K562 (cell line): ENCODE data around the gene PRICKLE2. TPM values are rescaled to one million over a fixed set of nuclear protein-coding genes. Genes with fewer than 3 reads are reported as not detected.

Source experiments
- ATAC-seq: fragments of 200-7000 bp; cut with Tn5 transposase; 3 replicates; pipeline ENCODE4 v1.9.1; 2020; ENCODE audit warnings: moderate library complexity
- BruUV-seq: library from RNA; stranded (reverse); fragments of 400-500 nt; replicated peaks from 2 replicates; lab custom pipeline; 2021; lab: Mats Ljungman, UMichigan
- CTCF ChIA-PET: fragments of 300-600 bp; formaldehyde crosslinking; extraction: SDS; loops from one replicate; lab custom pipeline; 2021; ENCODE audit warnings: low intra/inter-chr PET ratio; lab: Yijun Ruan, JAX
- POLR2A ChIA-PET: fragments of 300-600, 350-650 bp; sonication (Branson Sonifier 250); formaldehyde crosslinking; extraction: SDS; loops from one replicate; lab custom pipeline; 2021; ENCODE audit warnings: antibody characterized with exemption, inconsistent platforms; lab: Yijun Ruan, JAX
- DNase-seq, 4 experiments: peaks; one replicate each; pipeline versions ENCODE4 v3.0.0 to v3.0.0-alpha.2; 2011 to 2018; ENCODE audit warnings: low spot score in 3 of 4, mixed read lengths in 3 of 4; ENCODE audit errors: extremely low read depth in 1 of 4
- FAIRE-seq: peaks from 2 replicates; lab custom pipeline; 2011; peaks lifted over from hg19 to GRCh38; lab: Jason Lieb, UNC
- H2AFZ ChIP-seq: 2 replicates; pipeline ENCODE4 v1.6.0; 2011; ENCODE audit warnings: low read depth, low read length, control low read depth, inconsistent platforms
- H3K27ac ChIP-seq: fragments of 200-600 bp; 3 replicates; pipeline ENCODE4 v1.8.0; 2011; ENCODE audit warnings: low read depth, mild to moderate bottlenecking, control low read depth, inconsistent platforms, low read length, moderate library complexity, mixed read lengths; ENCODE audit errors: extremely low read depth
- H3K27me3 ChIP-seq, 2 experiments: fragments of 300-600 bp in 1 of 2; 2 replicates in 1 of 2; 3 replicates in 1 of 2; pipeline versions ENCODE4 v1.6.0 to v1.8.0; 2011; ENCODE audit warnings: inconsistent platforms in 2 of 2, low read length in 2 of 2, mild to moderate bottlenecking in 1 of 2, mixed read lengths in 1 of 2, moderate library complexity in 1 of 2; ENCODE audit not compliant: control insufficient read depth in 2 of 2, insufficient read depth in 2 of 2
- H3K36me3 ChIP-seq: fragments of 300-600 bp; 3 replicates; pipeline ENCODE4 v1.8.0; 2011; ENCODE audit warnings: mild to moderate bottlenecking, low read length, inconsistent platforms; ENCODE audit not compliant: control insufficient read depth, insufficient read depth
- H3K4me1 ChIP-seq, 2 experiments: fragments of 200-600 bp in 1 of 2; replicated peaks in 1 of 2; 2 replicates in 1 of 2; 3 replicates in 1 of 2; pipeline versions ENCODE4 v1.5.1 to v1.8.0; 2011; ENCODE audit warnings: inconsistent platforms in 2 of 2, low read length in 2 of 2, mild to moderate bottlenecking in 1 of 2, mixed read lengths in 1 of 2, moderate library complexity in 1 of 2; ENCODE audit not compliant: control insufficient read depth in 2 of 2, insufficient read depth in 2 of 2
- H3K4me2 ChIP-seq: 2 replicates; pipeline ENCODE4 v1.6.1; 2011; ENCODE audit warnings: low read length, control low read depth, inconsistent platforms, mixed read lengths; ENCODE audit not compliant: insufficient read depth
- H3K4me3 ChIP-seq: fragments of 200-600 bp; sonication (generic), shearing (Covaris generic); 2 replicates; pipeline ENCODE4 v1.5.1; 2016; ENCODE audit warnings: control low read depth, inconsistent platforms
- H3K79me2 ChIP-seq: fragments of 200-600 bp; 3 replicates; pipeline ENCODE4 v1.8.0; 2011; ENCODE audit warnings: low read length, inconsistent platforms; ENCODE audit not compliant: control insufficient read depth, insufficient read depth
- H3K9ac ChIP-seq, 2 experiments: 2 replicates each; pipeline versions ENCODE4 v1.6.0 to v1.6.1; 2011; ENCODE audit warnings: low read depth in 2 of 2, low read length in 2 of 2, control low read depth in 1 of 2, inconsistent platforms in 1 of 2, mild to moderate bottlenecking in 1 of 2, mixed read lengths in 1 of 2; ENCODE audit not compliant: insufficient read depth in 1 of 2
- H3K9me1 ChIP-seq: one replicate; pipeline ENCODE4 v1.6.0; 2011; ENCODE audit warnings: inconsistent platforms, mild to moderate bottlenecking, low read length, moderate library complexity; ENCODE audit not compliant: control insufficient read depth, insufficient read depth
- H3K9me3 ChIP-seq: replicated peaks from 2 replicates; pipeline ENCODE4 v1.5.1; 2011; ENCODE audit warnings: low read depth, low read length, inconsistent platforms; ENCODE audit not compliant: control insufficient read depth, insufficient read depth
- H4K20me1 ChIP-seq: replicated peaks from 2 replicates; pipeline ENCODE4 v1.6.1; 2011; ENCODE audit warnings: low read length, inconsistent platforms, mixed read lengths; ENCODE audit not compliant: control insufficient read depth, insufficient read depth
- ARID3A ChIP-seq: IDR thresholded peaks from 2 replicates; pipeline ENCODE4 v1.6.1; 2012; ENCODE audit warnings: low read depth, low read length, improper control_type of control experiment, borderline replicate concordance
- CHD4 ChIP-seq: fragments of 200-600 bp; sonication (generic); IDR thresholded peaks from 3 replicates; pipeline ENCODE4 v1.6.1; 2012; ENCODE audit warnings: low read depth, mild to moderate bottlenecking, mixed read lengths, low read length, inconsistent platforms; ENCODE audit not compliant: insufficient read depth, insufficient replicate concordance, poor library complexity, severe bottlenecking
- GTF2F1 ChIP-seq: IDR thresholded peaks from 2 replicates; pipeline ENCODE4 v1.6.1; 2011; ENCODE audit warnings: low read depth, low read length, improper control_type of control experiment
- WGBS: fragments of 100-300 bp; shearing (Covaris generic); methylation state at CpG from one replicate; pipeline ENCODE4 v1.1.6; 2016; ENCODE audit warnings: low coverage, mixed read lengths; ENCODE audit not compliant: insufficient coverage; ENCODE audit errors: missing lambda C conversion rate; 5-methylcytosine and 5-hydroxymethylcytosine counted together
- in situ Hi-C: fragments of 300-500 bp; cut with MboI; formaldehyde crosslinking; loops from 4 replicates; pipeline ENCODE4 v1.15.0; 2018; ENCODE audit warnings: inconsistent platforms, mixed read lengths
- intact Hi-C: fragments of 100-400 bp; cut with micrococcal nuclease; formaldehyde crosslinking; loops from 2 replicates; pipeline ENCODE4 v1.14.2; 2022
- polyA plus RNA-seq, 8 experiments: library from polyadenylated mRNA; depleted of rRNA in 4 of 8; stranded (reverse) in 5 of 8; unstranded in 3 of 8; fragments of >200 nt; fragmentation: Nextera tagmentation in 2 of 8; fragmentation: Illumina TruSeq in 1 of 8; extraction: Ambion mirVana in 2 of 8; extraction: Trizol in 1 of 8; gene quantifications; 2 replicates each; pipeline versions ENCODE4 v1.2.1 to v1.2.3, GENCODE V29; 2011 to 2014; ENCODE audit warnings: inconsistent platforms in 1 of 8, missing spikeins in 1 of 8
- total RNA-seq, 7 experiments: library from RNA; depleted of rRNA in 6 of 7; stranded (reverse); fragments of >200 nt in 6 of 7; fragmentation: Illumina TruSeq in 2 of 7; extraction: Trizol in 2 of 7; gene quantifications; 2 replicates each; pipeline versions ENCODE4 v1.2.1 to v1.2.3, GENCODE V29; 2011 to 2021; ENCODE audit warnings: low replicate concordance in 1 of 7
- TF ChIP-seq, protein P1 (sequence below), 2 experiments: fragments of 200-800 bp in 1 of 2; sonication (Bioruptor generic) in 1 of 2; sonication (generic) in 1 of 2; formaldehyde crosslinking in 1 of 2; IDR thresholded peaks in 1 of 2; conservative IDR thresholded peaks in 1 of 2; 2 replicates each; pipeline versions ENCODE4 v1.5.0 to v1.6.1; 2016 to 2020; ENCODE audit warnings: missing compliant biosample characterization in 1 of 2, missing genetic modification characterization in 1 of 2, missing genetic modification reagents in 1 of 2

Gene PRICKLE2
- total and polyA plus RNA-seq, 9 of the 15 experiments (the other 6 are each of a cell fraction or from before 2014, with no cell fraction given): 0.07 to 0.09 TPM; not detected in 7

GRCh38 chr3:64151342-64151871 is 73.9 kb downstream of the PRICKLE2 start:
- peaks cover 0 to 9% of the 10 kb centered on the region in 2 experiments; a peak in 2 of 5 replicates for H3K27me3 ChIP-seq
- no peak overlapping the region for H3K4me2 ChIP-seq
- whole genome bisulfite sequencing: 0% methylated on average over 3 of the region's 5 CpGs
- no peak for TF ChIP-seq GTF2F1
- no peak for TF ChIP-seq ARID3A
- no peak for TF ChIP-seq CHD4
- TF ChIP-seq, protein P1, sequence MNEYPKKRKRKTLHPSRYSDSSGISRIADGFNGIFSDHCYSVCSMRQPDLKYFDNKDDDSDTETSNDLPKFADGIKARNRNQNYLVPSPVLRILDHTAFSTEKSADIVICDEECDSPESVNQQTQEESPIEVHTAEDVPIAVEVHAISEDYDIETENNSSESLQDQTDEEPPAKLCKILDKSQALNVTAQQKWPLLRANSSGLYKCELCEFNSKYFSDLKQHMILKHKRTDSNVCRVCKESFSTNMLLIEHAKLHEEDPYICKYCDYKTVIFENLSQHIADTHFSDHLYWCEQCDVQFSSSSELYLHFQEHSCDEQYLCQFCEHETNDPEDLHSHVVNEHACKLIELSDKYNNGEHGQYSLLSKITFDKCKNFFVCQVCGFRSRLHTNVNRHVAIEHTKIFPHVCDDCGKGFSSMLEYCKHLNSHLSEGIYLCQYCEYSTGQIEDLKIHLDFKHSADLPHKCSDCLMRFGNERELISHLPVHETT (CRISPR knock-in tag; conservative IDR thresholded peaks at IDR 0.05 in 1 of 2, IDR thresholded peaks at IDR 0.05 in 1 of 2): no peak
- ATAC-seq: no peak
- ChIA-PET POLR2A (no interaction called here), CTCF (no interaction called here)
- H3K9me1 ChIP-seq: no peaks in the 10 kb centered on the region
- no peak overlapping the region for H3K4me3 ChIP-seq
- no TSS peak for BruUV-seq
- DNase-seq: no peak
- no peak overlapping the region for H3K9ac ChIP-seq
- H4K20me1 ChIP-seq: no peaks in the 10 kb centered on the region
- no peak overlapping the region for H3K27ac ChIP-seq
- no peak for FAIRE-seq
- in situ Hi-C loops (no loop called here), intact Hi-C loops (no loop called here)
- no peaks in the 10 kb centered on the region for H3K36me3 ChIP-seq
- H3K79me2 ChIP-seq: no peaks in the 10 kb centered on the region
- no peaks in the 10 kb centered on the region for H3K4me1 ChIP-seq
- H3K9me3 ChIP-seq: no peaks in the 10 kb centered on the region
- H2AFZ ChIP-seq: no peak overlapping the region
